ENCODE data around the gene NUMB.

The NUMB gene

DNA sequence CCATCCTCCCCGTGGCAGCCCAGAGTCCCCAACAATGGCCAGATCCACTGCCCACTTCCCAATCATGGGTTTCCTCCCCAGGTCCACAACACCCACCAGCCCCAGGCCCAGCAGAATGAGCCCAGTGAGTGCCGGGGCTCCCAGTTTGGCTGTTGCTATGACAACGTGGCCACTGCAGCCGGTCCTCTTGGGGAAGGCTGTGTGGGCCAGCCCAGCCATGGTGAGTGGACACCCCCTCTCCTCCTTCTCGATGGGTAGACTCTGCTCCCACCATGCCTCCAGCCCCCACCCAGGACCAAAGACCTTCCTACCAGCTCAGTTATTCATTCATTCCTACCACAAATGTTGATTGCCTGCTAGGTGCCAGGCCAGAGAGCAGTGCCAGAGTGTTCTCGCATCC lies 197.3 kb downstream of the NUMB start:
- no peak for DNase-seq (ENCODE audit: low read depth, low spot score)

DNA sequence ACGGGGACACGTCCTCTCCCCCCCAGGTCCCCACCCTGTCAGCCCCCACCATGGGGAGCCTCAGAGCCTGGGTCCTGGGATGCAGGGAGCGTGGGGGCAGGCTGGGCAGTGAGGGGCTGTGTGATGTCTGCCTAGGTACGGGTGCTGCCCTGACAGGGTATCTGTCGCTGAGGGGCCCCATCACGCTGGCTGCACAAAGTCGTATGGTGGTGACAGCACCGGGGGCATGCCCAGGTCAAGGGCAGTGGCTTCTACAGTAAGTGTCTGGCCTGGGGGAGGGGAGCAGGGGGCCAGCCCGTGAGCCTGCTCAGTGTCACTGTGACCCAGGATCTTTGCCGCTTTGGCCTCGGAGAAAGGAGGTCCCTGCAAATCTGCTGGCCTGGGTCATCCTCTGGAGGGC lies 197.8 kb downstream of the NUMB start:
- DNase-seq (ENCODE audit: low read depth, low spot score) = no peak

DNA sequence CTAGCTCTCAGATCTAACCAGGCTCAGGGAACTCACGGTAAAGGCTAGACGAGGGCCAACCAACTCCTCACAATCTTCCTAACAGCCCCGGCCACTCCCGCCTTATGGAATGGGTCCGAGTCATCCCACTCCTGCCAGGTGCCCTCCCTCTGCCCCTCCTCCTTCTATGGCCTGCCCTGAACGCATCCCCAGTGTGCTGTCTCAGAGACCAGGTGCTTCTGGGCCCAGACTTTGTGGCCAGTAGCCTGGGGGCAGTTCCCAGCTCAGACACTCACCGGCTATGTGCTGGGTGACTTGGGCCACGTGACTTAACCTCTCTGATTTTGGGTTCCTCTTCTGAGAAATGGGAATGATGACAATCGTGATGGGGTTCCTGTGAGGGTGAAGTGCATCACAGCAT lies 198.5 kb downstream of the NUMB start:
- no peak for DNase-seq (ENCODE audit: low read depth, low spot score)

DNA sequence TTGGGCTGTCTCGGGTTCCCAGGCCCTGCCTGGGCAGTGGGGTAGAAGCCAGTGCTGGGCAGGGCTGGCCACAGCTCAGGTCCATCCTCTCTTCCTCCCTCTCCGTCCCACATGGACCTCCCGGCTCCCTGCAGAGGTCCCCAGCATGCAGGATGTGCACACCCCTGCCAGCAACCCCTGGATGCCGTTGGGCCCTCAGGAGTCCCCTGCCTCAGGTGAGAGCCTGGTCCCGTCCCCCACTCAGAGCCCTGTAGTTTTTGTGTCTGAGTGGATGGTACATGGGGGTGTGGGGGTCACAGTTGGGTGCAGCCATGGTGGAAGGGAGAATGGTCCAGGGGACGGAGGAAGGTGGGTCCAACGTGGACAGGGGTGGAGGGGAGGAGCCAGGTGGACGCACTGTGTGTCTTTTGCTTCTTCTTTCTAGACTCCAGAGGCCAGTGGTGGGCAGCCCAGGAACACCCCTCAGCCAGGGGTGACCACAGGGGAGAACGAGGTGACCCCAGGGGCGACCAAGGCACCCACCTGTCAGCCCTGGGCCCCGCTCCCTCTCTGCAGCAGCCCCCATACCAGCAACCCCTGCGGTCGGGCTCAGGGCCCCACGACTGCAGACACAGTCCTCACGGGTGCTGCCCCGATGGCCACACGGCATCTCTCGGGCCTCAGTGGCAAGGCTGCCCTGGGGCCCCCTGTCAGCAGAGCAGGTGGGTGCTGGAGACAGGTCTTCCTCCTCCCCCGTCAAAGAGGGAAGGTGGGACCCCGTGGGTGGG lies 199.3 kb downstream of the NUMB start:
- no peak for DNase-seq (ENCODE audit: low read depth, low spot score)

DNA sequence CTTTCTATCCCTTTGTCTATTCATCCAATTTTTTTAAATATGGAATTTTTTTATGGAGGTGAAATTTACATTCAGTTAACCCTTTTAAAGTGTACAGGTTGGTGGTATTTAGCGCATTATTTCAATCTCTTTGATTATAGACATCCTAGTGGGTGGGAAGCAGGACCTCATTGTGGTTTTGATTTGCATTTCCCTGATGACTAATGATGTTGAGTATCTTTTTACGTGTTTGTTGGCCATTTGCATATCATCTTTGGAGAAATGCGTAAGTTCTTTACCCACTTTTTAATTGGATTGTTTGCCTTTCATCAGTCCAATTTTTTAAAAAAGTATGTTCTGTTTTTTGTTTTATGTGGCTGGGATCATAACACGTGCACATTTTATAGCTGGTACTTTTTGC lies 200.3 kb downstream of the NUMB start:
- no peak for DNase-seq (ENCODE audit: low read depth, low spot score)

DNA sequence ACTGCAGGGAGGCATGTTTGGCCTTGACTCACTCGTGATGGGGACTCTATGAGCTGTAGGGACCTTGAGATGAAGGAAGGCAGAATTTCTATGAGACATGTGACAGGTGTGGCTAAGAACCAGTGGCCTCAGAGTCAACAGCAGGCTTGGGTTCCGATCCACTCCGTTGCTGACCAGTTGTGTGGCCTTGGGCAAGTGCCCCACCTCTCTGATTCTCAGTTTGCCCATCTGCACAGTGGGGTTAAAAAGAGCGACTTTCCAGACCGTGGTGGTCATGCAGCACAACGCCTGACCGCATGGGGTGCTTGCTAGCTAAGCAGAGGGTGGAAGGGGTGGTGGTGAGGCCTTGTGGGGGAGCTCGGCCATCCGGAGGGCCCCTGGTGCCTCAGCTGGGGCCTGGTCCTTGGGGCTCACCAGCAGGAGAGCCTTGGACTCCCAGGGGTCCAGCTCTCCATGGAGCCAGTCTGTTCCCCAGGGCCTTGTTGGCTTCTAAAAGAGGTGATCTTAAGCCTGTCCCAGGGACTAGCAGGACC lies 202.6 kb downstream of the NUMB start:
- DNase-seq (ENCODE audit: low read depth, low spot score) = no peak

DNA sequence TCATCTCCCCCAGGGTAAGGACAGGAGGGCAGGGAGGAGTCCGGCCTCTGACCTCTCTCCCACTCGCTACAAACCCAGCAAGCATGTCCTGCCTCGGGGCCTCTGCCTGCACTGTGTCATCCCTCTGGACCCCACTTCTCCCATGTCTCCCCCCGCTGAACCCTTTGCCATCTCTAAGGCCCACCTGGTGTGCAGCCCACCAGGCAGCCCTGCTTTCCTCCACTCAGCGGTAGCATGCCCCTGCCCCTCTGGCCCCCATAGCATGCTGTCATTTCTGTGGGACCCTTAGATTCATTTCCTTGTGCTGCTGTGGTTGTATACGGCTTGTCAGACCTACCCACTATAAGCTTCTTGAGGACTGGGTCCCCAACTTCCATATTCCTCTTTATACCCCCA lies 203.3 kb downstream of the NUMB start:
- no peak for DNase-seq (ENCODE audit: low read depth, low spot score)

DNA sequence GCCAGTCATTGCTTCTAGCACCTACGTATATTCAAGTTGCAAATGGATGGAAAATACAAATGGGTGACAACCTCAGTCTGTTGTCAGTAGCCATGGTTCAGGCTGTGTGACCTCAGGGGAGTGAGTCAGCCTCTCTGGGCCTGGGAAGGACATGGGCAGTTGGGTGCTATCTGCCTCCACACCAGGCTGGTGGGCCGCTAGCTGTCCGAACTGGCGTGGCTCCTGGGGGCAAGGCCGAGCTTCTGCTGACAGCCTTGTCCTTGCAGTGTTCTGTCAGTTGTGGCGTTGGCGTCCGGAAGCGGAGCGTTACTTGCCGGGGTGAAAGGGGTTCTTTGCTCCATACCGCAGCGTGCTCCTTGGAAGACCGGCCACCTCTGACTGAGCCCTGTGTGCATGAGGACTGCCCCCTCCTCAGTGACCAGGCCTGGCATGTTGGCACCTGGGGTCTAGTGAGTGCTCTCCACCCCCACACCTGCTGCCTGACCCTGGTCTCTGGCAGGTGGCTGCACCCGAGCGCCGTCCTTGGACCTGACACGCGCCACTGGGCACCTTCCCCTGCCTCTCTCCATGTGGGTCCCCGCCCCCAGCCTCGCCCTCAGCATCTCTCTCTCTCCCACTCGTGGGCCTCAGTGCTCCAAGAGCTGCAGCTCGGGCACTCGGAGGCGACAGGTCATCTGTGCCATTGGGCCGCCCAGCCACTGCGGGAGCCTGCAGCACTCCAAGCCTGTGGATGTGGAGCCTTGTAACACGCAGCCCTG lies 203.9 kb downstream of the NUMB start:
- no peak for DNase-seq (ENCODE audit: low read depth, low spot score)

DNA sequence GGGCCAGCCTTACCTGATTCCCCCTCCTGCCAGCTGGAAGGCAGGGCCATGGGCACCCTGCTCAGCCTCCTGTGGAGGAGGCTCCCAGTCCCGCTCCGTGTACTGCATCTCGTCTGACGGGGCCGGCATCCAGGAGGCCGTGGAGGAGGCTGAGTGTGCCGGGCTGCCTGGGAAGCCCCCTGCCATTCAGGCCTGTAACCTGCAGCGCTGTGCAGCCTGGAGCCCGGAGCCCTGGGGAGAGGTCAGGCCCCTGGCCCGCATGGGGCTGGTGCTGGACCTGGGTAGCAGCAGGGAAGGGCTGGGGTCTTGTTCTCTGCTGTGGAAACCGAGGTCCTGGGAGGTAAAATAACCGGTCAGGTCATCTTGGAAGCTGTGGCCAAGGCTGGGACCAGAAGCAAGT lies 204.6 kb downstream of the NUMB start:
- no peak for DNase-seq (ENCODE audit: low read depth, low spot score)

DNA sequence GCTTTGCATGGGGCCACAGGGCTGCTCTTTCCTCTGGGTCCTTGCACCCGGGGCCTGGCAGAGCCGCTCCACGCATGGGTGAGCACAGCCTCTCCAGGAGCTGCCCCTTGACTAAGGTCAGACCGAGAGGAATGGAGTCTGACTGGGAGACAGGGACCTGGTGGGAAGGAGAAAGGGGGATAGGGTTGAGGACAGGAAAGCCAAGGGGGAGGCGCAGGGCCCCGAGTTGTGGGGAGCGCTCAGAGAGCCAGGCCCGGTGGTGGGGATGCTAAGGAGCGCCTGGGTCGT lies 205.1 kb downstream of the NUMB start:
- DNase-seq (ENCODE audit: low read depth, low spot score) = no peak

DNA sequence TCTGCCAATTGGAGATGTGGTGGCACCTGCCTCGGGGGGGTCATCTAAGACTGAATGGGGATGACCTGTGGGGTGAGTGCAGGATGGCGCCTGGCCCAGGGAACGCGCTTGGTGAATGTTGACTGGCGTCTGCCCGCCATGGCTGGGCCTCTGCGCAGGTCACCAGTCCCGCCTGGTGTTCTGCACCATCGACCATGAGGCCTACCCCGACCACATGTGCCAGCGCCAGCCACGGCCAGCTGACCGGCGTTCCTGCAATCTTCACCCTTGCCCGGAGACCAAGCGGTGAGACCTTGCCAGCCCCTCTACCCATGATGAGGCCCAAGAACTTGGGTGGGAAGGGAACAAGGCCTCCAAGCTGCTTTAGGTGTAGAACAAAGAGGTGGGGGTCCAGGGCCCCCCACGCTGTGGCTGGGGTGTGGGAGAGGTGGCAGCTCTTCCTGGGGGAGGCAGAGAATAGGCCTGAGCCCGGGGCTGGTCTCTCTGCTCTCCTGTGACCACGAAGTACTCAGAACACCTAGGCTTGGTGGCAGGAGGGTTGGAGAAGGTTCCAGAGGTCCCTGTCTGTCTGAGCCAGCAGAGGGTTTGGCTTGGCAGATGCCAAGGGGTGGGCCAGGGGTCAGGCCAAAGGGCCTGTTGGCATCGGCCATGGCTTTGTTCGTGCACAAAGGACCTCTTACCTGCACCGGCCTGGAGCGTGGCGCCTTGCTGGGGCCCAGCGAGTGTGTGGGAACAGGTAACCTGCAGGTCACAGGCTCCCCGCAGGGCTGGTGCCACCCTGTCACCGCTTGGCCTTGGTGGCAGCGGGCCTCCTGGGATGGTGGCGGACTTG lies 205.6 kb downstream of the NUMB start:
- no peak for DNase-seq (ENCODE audit: low read depth, low spot score)

DNA sequence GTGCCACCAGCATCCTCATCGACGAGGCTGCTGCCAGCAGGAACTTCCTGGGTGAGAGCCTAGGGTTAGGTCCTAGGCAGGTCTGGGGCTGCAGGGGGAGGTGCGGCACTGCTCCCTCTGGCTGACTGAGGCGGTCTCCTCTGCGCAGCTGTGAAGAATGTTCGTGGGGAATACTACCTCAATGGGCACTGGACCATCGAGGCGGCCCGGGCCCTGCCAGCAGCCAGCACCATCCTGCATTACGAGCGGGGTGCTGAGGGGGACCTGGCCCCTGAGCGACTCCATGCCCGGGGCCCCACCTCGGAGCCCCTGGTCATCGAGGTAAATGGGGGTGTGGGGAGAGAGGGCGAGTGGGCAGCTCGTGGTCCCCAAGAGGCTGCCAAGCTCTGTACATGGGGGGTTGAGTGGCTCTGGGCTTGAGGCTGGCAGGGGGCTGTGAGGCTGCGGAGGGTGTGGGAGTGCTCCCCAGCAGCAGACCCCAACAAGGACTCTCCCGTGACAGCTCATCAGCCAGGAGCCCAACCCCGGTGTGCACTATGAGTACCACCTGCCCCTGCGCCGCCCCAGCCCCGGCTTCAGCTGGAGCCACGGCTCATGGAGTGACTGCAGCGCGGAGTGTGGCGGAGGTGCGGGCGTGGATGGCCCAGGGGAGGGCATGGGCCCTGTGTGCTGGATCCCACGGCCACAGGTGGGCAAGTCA lies 206.7 kb downstream of the NUMB start:
- no peak for DNase-seq (ENCODE audit: low read depth, low spot score)

DNA sequence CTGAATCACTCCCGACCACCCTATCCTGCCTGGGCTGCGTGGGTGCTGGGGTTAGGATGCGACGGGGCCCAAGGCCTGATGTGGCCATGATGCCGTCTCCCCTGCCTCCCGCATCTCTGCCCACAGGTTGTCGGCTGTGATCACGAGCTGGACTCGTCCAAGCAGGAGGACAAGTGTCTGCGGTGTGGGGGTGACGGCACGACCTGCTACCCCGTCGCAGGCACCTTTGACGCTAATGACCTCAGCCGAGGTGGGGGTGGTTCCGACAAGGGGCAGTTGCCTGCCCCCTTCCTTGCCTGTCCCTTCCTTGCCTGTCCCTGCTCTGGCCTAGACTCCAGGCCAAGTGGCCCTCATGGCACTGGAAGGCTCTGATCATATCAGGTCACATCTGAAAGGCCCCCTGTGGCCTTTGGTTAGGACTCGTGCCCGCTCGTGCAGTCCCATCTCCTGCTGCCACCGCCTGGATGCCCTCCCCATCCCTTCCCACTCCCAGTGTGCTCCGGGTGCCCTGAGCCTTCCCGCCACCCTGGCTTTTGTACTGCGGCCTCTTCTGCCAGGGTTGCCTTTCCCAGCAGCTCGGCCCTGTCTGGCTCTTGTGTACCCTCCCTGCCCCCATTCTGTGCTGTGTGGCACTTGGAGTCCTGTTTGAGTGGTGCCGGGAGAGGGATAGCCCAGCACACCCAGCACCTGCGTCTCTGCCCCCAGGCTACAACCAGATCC lies 207.4 kb downstream of the NUMB start:
- no peak for DNase-seq (ENCODE audit: low read depth, low spot score)

DNA sequence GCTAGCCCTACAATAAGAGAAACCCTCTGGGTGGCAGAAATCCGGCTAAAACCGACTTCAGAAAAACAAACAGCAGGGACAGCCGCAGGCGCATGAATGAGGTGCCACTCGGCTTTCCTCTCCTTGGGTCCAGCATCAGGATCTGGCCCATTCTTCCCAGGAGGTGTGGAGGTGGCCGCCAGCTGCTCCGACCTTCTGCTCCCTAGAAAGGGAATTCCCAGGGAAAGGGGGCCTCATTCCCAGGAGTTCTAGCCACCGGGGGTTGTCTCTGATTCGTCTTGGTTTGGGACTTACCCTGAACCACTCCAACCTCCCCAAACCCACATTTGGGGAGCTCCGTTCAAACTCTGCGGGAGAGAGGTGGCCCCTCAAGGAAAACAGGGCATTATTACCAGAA lies 208.0 kb downstream of the NUMB start:
- no peak for DNase-seq (ENCODE audit: low read depth, low spot score)

DNA sequence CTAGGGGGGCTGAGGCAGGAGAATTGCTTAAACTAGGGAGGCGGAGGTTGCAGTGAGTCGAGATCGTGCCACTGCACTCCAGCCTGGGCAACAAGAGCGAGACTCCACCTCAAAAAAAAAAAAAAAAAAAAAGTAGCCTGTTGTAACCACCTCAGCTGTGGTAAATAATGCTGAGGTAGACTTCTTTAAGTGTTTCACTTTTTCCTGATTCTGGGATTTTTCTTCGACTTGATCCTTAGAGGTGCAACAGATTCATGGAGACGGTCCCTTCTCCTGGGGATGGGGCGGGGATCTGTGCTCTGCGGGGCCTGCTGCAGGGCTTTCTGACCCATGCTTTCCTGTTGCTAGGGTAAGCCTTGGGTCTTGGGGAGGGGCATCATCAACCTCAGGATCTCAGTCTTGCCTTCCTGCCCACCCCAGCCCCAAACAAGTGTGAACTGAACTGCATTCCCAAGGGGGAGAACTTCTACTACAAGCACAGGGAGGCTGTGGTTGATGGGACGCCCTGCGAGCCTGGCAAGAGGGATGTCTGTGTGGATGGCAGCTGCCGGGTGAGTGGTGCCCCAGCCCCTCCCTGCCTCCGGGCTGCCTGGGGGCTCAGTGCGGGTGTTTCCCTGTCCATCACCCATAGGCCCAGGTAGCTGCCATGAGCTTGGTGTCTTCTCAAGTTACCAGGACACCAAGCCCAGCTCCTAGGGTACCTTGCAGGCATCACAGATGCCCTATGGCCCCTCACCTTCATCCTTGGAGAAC lies 208.6 kb downstream of the NUMB start:
- DNase-seq (ENCODE audit: low read depth, low spot score) = no peak

DNA sequence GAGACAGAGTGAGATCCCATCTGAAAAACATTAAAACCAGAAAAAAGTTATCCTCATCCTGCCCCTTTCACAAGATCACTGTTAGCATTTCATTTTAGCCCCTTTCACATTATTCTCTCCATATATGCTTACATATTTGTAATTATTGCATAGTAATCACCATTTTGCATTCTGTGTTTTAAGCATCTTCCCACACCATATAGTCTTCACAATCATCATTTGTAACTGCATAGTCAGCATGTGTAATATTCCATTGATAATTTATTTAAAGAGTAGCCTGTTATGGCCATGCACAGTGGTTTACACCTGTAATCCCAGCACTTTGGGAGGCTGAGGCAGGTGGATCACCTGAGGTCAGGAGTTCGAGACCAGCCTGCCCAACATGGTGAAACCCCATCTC lies 209.2 kb downstream of the NUMB start:
- DNase-seq (ENCODE audit: low read depth, low spot score) = no peak

DNA sequence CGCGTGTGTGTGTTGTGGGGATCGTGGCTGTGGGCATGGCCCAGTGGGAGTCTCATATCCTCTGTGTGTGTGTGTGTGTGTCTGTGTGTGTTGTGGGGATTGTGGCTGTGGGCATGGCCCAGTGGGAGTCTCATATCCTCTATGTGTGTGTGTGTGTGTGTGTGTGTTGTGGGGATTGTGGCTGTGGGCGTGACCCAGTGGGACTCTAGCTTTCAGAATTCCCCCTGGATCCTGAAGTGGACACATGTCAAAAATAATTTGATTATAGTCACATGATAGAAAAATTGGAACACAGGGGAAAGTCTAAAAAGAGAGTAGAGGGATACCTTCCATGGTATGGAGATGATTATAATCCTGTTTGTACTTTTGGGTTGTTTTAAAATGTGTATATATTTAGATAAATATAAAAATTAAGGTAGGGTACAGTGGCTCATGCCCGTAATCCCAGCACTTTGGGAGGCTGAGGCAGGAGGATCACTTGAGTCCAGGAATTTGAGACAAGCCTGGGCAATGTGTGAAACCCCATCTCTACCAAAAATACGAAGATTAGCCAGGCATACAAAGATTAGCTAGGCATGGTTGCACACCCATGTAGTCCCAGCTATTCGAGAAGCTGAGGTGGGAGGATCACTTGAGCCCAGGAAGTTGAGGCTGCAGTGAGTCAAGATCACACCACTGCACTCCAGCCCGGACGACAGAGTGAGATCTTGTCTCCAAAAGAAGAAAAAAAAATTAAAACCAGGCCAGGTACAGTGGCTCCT lies 210.1 kb downstream of the NUMB start:
- no peak for DNase-seq (ENCODE audit: low read depth, low spot score)

DNA sequence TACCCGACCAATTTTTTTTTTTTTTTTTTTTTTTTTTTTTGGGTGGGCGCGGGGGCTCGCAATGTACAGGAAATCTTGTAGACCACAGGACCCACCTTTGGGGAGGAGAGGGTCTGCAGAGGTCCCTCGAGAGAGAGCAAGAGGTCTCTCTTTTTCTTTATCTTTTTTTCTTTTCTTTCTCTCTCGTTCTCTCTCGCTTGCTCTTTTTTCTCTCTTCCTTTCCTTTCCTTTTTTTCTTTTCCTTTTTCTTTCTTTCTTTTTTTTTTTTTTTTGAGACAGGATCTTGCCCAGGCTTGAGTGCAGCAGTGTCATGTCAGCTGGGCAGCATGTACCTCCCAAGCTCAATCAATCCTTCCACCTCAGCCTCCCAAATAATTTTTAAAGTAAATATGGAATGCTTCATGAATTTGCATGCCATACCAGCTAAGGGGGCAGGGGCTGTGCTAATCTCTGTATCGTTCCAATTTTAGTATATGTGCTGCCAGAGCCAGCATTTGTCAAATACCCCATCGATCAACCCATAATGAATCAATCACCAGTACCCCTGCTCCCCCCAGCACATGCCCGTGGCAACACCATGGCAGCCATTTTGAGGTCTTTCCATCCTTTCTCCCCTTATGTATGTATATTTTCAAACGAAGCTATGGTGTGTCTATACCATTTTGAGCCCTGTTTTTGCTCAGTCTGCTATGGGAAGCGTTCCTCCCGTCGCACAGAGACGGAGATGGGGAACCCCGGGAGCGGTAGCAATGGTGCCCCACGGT lies 211.8 kb downstream of the NUMB start:
- no peak for DNase-seq (ENCODE audit: low read depth, low spot score)

All from activated CD4-positive, CD25-positive, alpha-beta regulatory T cell treated with anti-CD3 and anti-CD28 coated beads, Interleukin-2, amount 50 U/mL, for 16 hours (primary cell).